Measurements from ENCODE around the gene TSEN2.

Gene TSEN2

GRCh38 chr3:12569836-12570235, 85.6 kb downstream of the TSEN2 start:
- TF ChIP-seq TAF1 (IDR thresholded peaks at IDR 0.05; ENCODE audit: low read depth) (no peak), USF1 (IDR thresholded peaks at IDR 0.05) (no peak)

- TF ChIP-seq EP300 (IDR thresholded peaks at IDR 0.05; ENCODE audit: borderline replicate concordance) = no peak
- no peak for TF ChIP-seq USF1 (IDR thresholded peaks at IDR 0.05)
- TF ChIP-seq FOXM1 (IDR thresholded peaks at IDR 0.05; ENCODE audit: borderline replicate concordance, low read depth) = no peak
- no peak for TF ChIP-seq EGR1 (IDR thresholded peaks at IDR 0.05)
- no peak for TF ChIP-seq REST (IDR thresholded peaks at IDR 0.05; ENCODE audit: low read depth)
- no peak for TF ChIP-seq CEBPB (IDR thresholded peaks at IDR 0.05)
- no peak for TF ChIP-seq RAD21 (IDR thresholded peaks at IDR 0.05; ENCODE audit: low read depth)
- no peak for TF ChIP-seq ZBTB7A (IDR thresholded peaks at IDR 0.05; ENCODE audit: low read depth)
- TF ChIP-seq TCF12 (IDR thresholded peaks at IDR 0.05; ENCODE audit: low read depth) = no peak
- TF ChIP-seq NFIC (IDR thresholded peaks at IDR 0.05) = no peak
- TF ChIP-seq YY1 (IDR thresholded peaks at IDR 0.05; ENCODE audit: low read depth) = no peak
- no peak for TF ChIP-seq TEAD4 (IDR thresholded peaks at IDR 0.05)
- TF ChIP-seq TAF1 (IDR thresholded peaks at IDR 0.05; ENCODE audit: low read depth) = no peak
Measured at GRCh38 chr3:12571986-12572385, 87.7 kb downstream of the TSEN2 start.

- TF ChIP-seq USF1 (IDR thresholded peaks at IDR 0.05) (no peak), CEBPB (IDR thresholded peaks at IDR 0.05) (no peak), CREB1 (IDR thresholded peaks at IDR 0.05; ENCODE audit: low read depth) (no peak), TEAD4 (IDR thresholded peaks at IDR 0.05) (no peak), YY1 (IDR thresholded peaks at IDR 0.05; ENCODE audit: low read depth) (no peak), FOXM1 (IDR thresholded peaks at IDR 0.05; ENCODE audit: borderline replicate concordance, low read depth) (no peak), EP300 (IDR thresholded peaks at IDR 0.05; ENCODE audit: borderline replicate concordance) (no peak), REST (IDR thresholded peaks at IDR 0.05; ENCODE audit: low read depth) (no peak)
Measured at GRCh38 chr3:12574131-12574530, 89.9 kb downstream of the TSEN2 start.

- TF ChIP-seq EGR1 (IDR thresholded peaks at IDR 0.05) = no peak
- no peak for TF ChIP-seq USF1 (IDR thresholded peaks at IDR 0.05)
- TF ChIP-seq MAX (IDR thresholded peaks at IDR 0.05) = no peak
- TF ChIP-seq ZBTB7A (IDR thresholded peaks at IDR 0.05; ENCODE audit: low read depth) = no peak
- no peak for TF ChIP-seq TEAD4 (IDR thresholded peaks at IDR 0.05)
- TF ChIP-seq REST (IDR thresholded peaks at IDR 0.05; ENCODE audit: low read depth) = no peak
- no peak for TF ChIP-seq TAF1 (IDR thresholded peaks at IDR 0.05; ENCODE audit: low read depth)
- TF ChIP-seq RAD21 (IDR thresholded peaks at IDR 0.05; ENCODE audit: low read depth) = no peak
- TF ChIP-seq FOXM1 (IDR thresholded peaks at IDR 0.05; ENCODE audit: borderline replicate concordance, low read depth) = no peak
- TF ChIP-seq CREB1 (IDR thresholded peaks at IDR 0.05; ENCODE audit: low read depth) = no peak
- TF ChIP-seq EP300 (IDR thresholded peaks at IDR 0.05; ENCODE audit: borderline replicate concordance) = no peak
- no peak for TF ChIP-seq TCF12 (IDR thresholded peaks at IDR 0.05; ENCODE audit: low read depth)
- no peak for TF ChIP-seq YY1 (IDR thresholded peaks at IDR 0.05; ENCODE audit: low read depth)
- TF ChIP-seq CEBPB (IDR thresholded peaks at IDR 0.05) = no peak
- no peak for TF ChIP-seq NFIC (IDR thresholded peaks at IDR 0.05)
Measured at GRCh38 chr3:12574661-12575060, 90.4 kb downstream of the TSEN2 start.

Measured in Ishikawa (cell line).